ENCODE measurements around the gene SCTR. TPM values are rescaled to one million over a fixed set of nuclear protein-coding genes. Genes with fewer than 3 reads are reported as not detected.

SCTR gene
- total RNA-seq, 1 donor = not detected

DNA sequence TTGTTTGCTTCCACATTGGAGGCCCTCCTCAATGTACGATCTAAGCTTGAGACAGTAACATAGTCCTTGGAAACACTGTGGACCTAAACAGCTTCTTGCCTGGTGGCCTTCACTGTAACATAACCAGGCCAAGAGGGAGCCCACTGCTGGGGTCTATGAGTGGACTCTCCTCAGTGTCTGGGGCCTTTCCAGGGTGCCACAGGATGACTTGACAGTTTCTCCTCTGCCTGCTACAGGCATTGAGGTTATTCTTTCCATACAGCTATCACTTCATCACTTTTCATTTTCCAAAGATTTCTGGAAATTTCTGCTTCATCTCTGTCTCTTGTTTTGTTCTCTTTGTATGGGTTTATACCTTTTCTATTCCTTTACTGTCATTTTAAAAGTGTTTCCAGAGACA, 11.3 kb downstream of the SCTR start:
- H3K4me3 ChIP-seq (ENCODE audit: low read depth, low read length) = no peak overlapping the region
- TF ChIP-seq CTCF (IDR thresholded peaks at IDR 0.05; ENCODE audit: insufficient read depth, low read length) = no peak
- no peak for DNase-seq (ENCODE audit: low read depth)

DNA sequence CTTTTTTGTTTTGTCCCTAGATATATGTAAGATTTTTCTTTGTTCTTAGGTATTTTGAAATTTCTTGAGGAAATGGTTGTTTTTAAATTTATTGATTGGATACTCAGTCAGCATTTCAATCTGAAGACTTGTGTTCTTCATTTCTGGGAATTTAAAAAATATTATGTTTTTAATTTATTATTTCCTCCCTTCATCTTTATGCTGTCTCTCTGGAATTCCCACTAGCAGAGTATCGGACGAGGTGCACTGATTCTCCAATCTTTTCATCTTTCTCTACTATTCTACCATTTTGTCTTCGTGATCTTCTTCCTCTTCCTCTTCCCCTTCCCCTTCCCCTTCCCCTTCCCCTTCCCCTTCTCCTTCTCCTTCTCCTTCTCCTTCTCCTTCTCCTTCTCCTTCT, 12.3 kb downstream of the SCTR start:
- no peak overlapping the region for H3K4me3 ChIP-seq (ENCODE audit: low read depth, low read length)
- no peak for TF ChIP-seq CTCF (IDR thresholded peaks at IDR 0.05; ENCODE audit: insufficient read depth, low read length)
- no peak for DNase-seq (ENCODE audit: low read depth)

DNA sequence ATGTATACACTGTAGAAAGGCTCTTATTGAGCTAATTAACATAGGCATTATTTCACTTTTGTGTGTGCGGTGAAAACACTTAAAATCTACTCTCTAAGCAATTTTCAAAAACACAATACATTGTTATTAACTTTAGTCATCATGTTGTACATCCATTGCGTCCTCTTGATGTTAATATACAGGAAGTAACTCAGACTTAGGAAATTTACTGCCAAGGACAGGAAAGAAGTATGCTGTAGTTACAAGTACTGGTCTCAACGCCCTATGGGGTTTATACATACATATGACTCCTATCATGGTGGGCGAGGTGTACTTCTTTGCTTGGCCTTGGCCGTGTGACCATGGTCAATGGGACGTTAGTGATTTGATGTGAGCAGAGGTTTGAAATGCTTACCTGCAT, 15.5 kb downstream of the SCTR start:
- no peak overlapping the region for H3K4me3 ChIP-seq (ENCODE audit: low read depth, low read length)
- no peak for TF ChIP-seq CTCF (IDR thresholded peaks at IDR 0.05; ENCODE audit: insufficient read depth, low read length)
- DNase-seq (ENCODE audit: low read depth) = no peak

DNA sequence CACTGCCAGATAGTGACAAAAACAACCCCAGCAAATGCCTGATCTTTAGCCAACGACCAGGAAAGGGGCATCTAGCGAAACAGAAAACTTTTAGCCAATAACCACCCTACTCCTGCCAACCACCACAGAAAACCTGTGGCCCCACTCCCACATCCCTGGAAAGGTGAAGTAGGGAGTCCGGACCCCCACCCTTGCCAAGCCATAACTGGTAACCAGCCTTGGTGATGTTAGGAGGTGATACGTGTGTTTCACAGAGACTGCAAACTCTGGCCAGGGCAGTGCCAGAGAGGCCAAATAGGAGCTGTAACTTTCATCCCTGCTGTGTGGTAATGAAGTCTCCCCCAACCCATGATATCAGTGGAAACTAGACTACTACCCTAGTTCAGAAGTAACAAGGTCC, 27.6 kb downstream of the SCTR start:
- no peak overlapping the region for H3K4me3 ChIP-seq (ENCODE audit: low read depth, low read length)
- DNase-seq (ENCODE audit: low read depth) = no peak
- no peak for TF ChIP-seq CTCF (IDR thresholded peaks at IDR 0.05; ENCODE audit: insufficient read depth, low read length)

GRCh38 chr2:119495948-119496347, 28.3 kb downstream of the SCTR start:
- no peak for TF ChIP-seq CTCF (IDR thresholded peaks at IDR 0.05; ENCODE audit: insufficient read depth, low read length)
- DNase-seq (ENCODE audit: low read depth) = no peak
- no peak overlapping the region for H3K4me3 ChIP-seq (ENCODE audit: low read depth, low read length)

DNA sequence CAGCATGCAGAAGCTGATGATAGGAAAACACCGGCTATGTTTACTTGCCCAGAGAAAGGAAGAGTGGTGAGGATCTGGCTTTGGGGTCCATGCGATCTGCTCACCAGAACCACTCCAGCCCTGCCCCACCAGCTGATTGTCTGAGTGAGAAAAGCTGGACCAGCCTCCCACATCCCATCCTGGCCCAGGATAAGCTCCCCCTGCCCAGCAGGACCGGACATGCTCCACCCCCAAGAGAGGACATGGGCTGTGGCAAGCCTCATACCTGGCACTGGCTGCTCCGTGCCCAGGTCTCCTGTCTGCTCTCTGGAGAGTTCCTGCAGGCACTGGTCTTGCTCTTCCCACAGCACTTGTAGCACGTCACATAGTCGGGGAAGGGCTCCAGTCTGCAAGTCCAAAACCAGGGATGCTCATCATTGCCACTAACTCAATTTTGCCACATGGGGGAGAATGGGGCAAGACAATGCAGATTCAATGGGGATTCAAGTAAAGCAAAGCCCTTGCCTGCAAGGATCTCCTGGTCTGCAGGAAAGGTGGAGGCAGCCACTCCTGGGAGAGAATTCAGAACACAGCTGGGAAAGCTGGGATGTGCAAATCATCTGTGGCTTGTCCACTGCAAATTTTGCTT, 30.0 kb downstream of the SCTR start:
- DNase-seq (ENCODE audit: low read depth) = no peak
- no peak overlapping the region for H3K4me3 ChIP-seq (ENCODE audit: low read depth, low read length)
- no peak for TF ChIP-seq CTCF (IDR thresholded peaks at IDR 0.05; ENCODE audit: insufficient read depth, low read length)

All from fibroblast of the aortic adventitia (primary cell).